ENCODE results near the gene DZIP3.

GRCh38 chr3:108629974-108630373 lies 40.5 kb downstream of the DZIP3 start:
- no peak for TF ChIP-seq ZFP30 (CRISPR knock-in tag; IDR thresholded peaks at IDR 0.05)
- TF ChIP-seq, protein P1, sequence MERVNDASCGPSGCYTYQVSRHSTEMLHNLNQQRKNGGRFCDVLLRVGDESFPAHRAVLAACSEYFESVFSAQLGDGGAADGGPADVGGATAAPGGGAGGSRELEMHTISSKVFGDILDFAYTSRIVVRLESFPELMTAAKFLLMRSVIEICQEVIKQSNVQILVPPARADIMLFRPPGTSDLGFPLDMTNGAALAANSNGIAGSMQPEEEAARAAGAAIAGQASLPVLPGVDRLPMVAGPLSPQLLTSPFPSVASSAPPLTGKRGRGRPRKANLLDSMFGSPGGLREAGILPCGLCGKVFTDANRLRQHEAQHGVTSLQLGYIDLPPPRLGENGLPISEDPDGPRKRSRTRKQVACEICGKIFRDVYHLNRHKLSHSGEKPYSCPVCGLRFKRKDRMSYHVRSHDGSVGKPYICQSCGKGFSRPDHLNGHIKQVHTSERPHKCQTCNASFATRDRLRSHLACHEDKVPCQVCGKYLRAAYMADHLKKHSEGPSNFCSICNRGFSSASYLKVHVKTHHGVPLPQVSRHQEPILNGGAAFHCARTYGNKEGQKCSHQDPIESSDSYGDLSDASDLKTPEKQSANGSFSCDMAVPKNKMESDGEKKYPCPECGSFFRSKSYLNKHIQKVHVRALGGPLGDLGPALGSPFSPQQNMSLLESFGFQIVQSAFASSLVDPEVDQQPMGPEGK (CRISPR knock-in tag; IDR thresholded peaks at IDR 0.05; ENCODE audit: borderline replicate concordance) = no peak
